Bronchial epithelial cell (primary cell): ENCODE data around the gene EIF3B. TPM values are rescaled to one million over a fixed set of nuclear protein-coding genes. Genes with fewer than 3 reads are reported as not detected.
"Not testable (repeated sequence)": the region's sequence is repeated elsewhere in the genome, so short reads cannot be mapped to it uniquely, and the experiment has no call there.

Experiments used
- DNase-seq: peaks from one replicate; pipeline ENCODE4 v3.0.0-alpha.2; 2010; ENCODE audit warnings: low read depth
- FAIRE-seq: peaks from 2 replicates; lab custom pipeline; 2011; peaks lifted over from hg19 to GRCh38; lab: Jason Lieb, UNC
- H3K27me3 ChIP-seq: 2 replicates; pipeline ENCODE4 v1.5.1; 2011; ENCODE audit warnings: low read length; ENCODE audit not compliant: control insufficient read depth, insufficient read depth
- H3K36me3 ChIP-seq: 2 replicates; pipeline ENCODE4 v1.5.1; 2011; ENCODE audit warnings: low read length; ENCODE audit not compliant: control insufficient read depth, insufficient read depth
- H3K4me3 ChIP-seq: 2 replicates; pipeline ENCODE4 v1.5.1; 2011; ENCODE audit warnings: mild to moderate bottlenecking, low read depth, low read length, control low read depth
- total RNA-seq: library from RNA; depleted of rRNA; stranded (reverse); fragments of >200 nt; gene quantifications from 2 replicates; pipeline ENCODE4 v1.2.1, GENCODE V29; 2014
- TF ChIP-seq, protein P1 (sequence below): IDR thresholded peaks from 2 replicates; pipeline ENCODE4 v1.5.1; 2011; ENCODE audit warnings: mild to moderate bottlenecking, moderate library complexity, low read length, control low read depth, inconsistent platforms; ENCODE audit not compliant: insufficient read depth, severe bottlenecking

EIF3B gene
- total RNA-seq, 1 donor from 2014 or later, result 262 TPM

DNA sequence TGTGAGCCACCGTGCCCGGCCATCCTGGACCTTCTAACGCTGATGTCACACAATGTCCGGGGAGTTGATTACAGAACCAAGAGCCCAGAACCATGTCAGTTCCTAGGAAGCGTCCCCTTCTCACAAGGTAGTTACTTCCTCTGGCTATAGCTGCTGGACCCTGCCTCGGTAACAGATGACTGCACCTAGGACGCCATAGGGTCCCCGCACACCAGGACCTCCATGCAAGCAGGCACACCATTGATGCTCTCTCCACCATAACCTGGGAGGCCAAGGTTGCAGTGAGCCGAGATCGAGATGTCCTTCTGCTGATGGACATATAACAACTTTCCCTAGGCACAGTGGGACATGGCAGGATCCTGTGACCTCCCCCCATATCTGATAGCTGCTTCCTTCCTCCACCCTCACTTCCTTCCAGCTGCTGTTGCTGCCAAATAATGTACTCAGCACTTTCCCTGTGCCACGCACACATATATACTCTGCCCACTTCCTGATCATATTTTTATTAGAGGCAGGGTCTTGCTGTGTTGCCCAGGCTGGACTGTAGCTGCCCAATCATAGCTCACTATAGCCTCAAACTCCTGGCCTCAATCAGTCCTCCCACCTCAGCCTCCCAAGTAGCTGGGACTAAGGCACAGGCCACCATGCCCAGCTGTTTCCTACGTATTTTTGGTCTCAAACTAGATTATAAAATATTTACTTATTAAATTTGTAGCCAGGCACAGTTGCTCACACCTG, 36.9 kb upstream of the EIF3B start:
- Histone ChIP-seq H3K4me3 (no peak overlapping the region), H3K27me3 (no peaks in the 10 kb centered on the region), H3K36me3 (no peaks in the 10 kb centered on the region)
- FAIRE-seq (no peak), DNase-seq (no peak)
- TF ChIP-seq, protein P1, sequence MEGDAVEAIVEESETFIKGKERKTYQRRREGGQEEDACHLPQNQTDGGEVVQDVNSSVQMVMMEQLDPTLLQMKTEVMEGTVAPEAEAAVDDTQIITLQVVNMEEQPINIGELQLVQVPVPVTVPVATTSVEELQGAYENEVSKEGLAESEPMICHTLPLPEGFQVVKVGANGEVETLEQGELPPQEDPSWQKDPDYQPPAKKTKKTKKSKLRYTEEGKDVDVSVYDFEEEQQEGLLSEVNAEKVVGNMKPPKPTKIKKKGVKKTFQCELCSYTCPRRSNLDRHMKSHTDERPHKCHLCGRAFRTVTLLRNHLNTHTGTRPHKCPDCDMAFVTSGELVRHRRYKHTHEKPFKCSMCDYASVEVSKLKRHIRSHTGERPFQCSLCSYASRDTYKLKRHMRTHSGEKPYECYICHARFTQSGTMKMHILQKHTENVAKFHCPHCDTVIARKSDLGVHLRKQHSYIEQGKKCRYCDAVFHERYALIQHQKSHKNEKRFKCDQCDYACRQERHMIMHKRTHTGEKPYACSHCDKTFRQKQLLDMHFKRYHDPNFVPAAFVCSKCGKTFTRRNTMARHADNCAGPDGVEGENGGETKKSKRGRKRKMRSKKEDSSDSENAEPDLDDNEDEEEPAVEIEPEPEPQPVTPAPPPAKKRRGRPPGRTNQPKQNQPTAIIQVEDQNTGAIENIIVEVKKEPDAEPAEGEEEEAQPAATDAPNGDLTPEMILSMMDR, result no peak

DNA sequence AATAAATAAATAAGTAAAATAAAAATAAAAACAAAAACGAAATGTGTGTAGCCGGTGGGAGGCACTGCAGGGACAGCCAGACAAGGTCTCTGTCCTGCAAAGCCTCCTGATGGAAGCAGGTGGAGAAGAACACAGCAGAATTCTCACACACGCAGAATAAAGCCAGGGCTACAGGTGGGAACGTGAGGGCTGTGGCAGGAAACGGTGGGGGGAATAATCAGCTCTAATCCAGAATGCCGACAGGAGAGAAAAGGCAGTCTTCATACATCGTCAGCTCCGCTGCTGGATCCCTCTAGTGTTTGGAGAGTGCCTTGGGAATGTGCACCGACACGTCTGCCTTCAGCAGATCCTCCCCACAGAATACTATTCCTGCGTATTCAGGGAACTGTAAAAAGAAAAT, 33.6 kb upstream of the EIF3B start:
- no peaks in the 10 kb centered on the region for H3K36me3 ChIP-seq
- H3K27me3 ChIP-seq, result no peaks in the 10 kb centered on the region
- DNase-seq (peak; percentile 58), FAIRE-seq (no peak)
- no peak overlapping the region for H3K4me3 ChIP-seq
- TF ChIP-seq, protein P1, result peak; percentile 28

DNA sequence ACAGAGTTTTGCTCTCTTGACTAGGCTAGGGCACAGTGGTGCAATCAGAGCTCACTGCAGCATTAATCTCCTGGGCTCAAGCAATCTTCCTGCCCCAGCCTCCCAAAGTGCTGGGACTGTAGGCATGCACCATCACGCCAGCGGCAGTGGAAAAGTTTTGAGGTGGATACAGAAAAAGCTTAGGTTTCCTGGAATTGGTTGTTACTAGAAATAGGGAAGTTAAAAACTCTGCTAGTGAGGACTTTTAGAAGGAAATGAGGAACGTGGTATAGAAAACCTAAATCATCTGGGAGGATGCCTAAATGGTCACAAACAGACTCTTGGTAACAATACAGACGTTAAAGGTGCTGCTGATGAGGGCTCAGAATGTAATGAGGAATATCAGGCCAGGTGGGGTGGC, 29.5 kb upstream of the EIF3B start:
- Histone ChIP-seq H3K27me3 (no peaks in the 10 kb centered on the region), H3K4me3 (no peak overlapping the region), H3K36me3 (no peaks in the 10 kb centered on the region)
- no peak for DNase-seq
- FAIRE-seq, result no peak
- TF ChIP-seq, protein P1, result no peak

DNA sequence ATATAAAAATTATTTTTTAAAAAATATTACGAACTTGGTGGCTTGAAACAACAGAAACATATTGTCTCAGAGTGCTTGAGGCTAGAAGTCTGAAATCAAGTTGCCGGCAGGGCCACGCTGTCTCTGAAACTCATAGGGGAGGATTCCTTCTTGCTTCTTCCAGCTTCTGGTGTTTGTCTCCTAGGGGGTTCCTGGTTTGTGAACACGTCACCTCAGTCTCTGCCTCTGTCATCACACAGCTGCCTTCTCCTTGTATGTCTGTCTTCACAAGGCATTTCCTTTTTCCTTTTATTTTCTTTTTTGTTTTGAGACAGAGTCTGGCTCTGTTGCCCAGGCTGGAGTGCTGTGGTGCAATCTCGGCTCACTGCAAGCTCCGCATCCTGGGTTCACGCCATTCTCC, 27.7 kb upstream of the EIF3B start:
- H3K36me3 ChIP-seq, result no peaks in the 10 kb centered on the region
- no peak for DNase-seq
- FAIRE-seq, result no peak
- TF ChIP-seq, protein P1, result no peak
- no peak overlapping the region for H3K4me3 ChIP-seq
- H3K27me3 ChIP-seq, result no peaks in the 10 kb centered on the region

DNA sequence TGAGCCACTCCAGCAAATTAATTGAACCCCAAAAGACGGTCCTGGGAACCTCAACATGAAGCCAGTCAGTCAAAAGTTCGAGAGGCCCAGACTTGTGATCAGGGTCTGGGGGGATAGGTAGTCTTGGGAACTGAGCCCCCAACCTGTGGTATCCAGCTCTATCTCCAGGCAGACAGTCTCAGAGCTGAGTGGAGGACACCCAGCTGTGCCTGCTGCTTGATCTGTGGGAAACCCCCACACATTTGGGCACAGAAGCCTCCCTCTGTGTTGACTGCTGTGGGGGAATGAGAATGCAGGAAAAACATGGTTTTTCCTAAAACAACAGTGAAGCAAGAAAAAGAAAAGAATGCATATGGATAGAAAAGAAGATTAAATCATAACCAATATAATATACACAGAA, 24.1 kb upstream of the EIF3B start:
- TF ChIP-seq, protein P1, result no peak
- DNase-seq (no peak), FAIRE-seq (no peak)
- Histone ChIP-seq H3K4me3 (no peak overlapping the region), H3K36me3 (no peaks in the 10 kb centered on the region), H3K27me3 (no peaks in the 10 kb centered on the region)

DNA sequence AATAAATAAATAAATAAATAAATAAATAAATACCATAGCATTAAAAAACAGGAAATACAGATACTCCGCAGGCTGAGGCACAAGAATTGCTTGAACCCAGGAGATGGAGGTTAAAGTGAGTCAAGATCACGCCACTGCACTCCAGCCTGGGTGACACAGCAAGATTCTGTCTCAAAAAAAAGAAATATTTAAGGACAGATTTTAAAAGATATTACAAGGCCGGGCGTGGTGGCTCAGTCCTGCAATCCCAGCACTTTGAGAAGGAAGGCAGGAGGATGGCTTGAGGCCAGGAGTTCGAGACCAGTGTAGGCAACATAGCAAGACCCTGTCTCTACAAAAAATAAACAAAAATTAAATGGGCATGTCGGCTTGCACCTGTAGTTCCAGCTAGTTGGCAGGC, 22.9 kb upstream of the EIF3B start:
- FAIRE-seq (no peak), DNase-seq (no peak)
- no peaks in the 10 kb centered on the region for H3K36me3 ChIP-seq
- H3K4me3 ChIP-seq, result no peak overlapping the region
- no peaks in the 10 kb centered on the region for H3K27me3 ChIP-seq
- TF ChIP-seq, protein P1, result no peak

DNA sequence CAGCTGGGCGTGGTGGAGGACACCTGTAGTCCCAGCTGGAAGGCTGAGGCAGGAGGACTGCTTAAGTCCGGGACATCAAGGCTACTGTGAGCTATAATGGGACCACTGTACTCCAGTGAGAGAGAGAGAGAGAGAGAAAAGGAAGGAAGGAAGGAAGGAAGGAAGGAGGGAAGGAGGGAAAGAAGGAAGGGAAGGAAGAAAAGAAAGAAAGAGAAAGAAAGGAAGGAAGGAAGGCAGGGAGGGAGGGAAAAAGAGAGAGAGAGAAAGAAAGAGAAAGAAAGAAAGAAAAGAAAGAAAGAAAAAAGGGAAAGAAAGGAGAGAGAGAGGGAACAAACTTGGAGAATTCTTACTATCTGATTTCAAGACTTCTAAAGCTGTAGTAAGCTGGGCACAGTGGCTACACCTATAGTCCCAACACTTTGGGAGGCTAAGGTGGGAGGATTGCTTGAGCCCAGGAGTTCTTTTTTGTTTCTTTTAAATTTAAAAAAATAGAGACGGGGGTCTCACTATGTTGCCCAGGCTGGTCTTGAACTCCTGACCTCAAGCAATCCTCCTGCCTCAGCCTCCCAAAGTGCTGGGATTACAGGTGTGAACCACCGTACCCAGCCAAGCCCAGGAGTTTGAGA, 21.9 kb upstream of the EIF3B start:
- H3K4me3 ChIP-seq, H3K36me3 ChIP-seq, DNase-seq, H3K27me3 ChIP-seq, FAIRE-seq: not testable (repeated sequence)
